HepG2 (cell line): Measurements from ENCODE around the gene DNAJC7. TPM values are rescaled to one million over a fixed set of nuclear protein-coding genes. Genes with fewer than 3 reads are reported as not detected.

ENCODE experiments used
- FOXA3 ChIP-seq: IDR thresholded peaks from 2 replicates; pipeline ENCODE4 v1.6.1; 2016; ENCODE audit warnings: missing genetic modification reagents, missing compliant biosample characterization
- FOXK1 ChIP-seq: sonication (generic); formaldehyde crosslinking; IDR thresholded peaks from 2 replicates; pipeline ENCODE4 v1.4.0; 2020; ENCODE audit warnings: low read depth, missing genetic modification reagents, borderline replicate concordance
- FOXO4 ChIP-seq: sonication (generic); formaldehyde crosslinking; conservative IDR thresholded peaks from 2 replicates; pipeline ENCODE4 v1.8.1; 2023; ENCODE audit warnings: missing genetic modification reagents
- GLMP ChIP-seq: sonication (generic); formaldehyde crosslinking; IDR thresholded peaks from 2 replicates; pipeline ENCODE4 v1.9.0; 2021; ENCODE audit warnings: missing genetic modification reagents, mild to moderate bottlenecking, borderline replicate concordance
- HINFP ChIP-seq: sonication (generic); formaldehyde crosslinking; IDR thresholded peaks from 2 replicates; pipeline ENCODE4 v1.4.0; 2020; ENCODE audit warnings: low read depth, mild to moderate bottlenecking, missing genetic modification reagents
- HOXD1 ChIP-seq: sonication (generic); formaldehyde crosslinking; IDR thresholded peaks from 2 replicates; pipeline ENCODE4 v1.5.0; 2020; ENCODE audit warnings: missing genetic modification reagents
- NR2F6 ChIP-seq, 2 experiments: IDR thresholded peaks; 2 replicates each; pipeline ENCODE4 v1.6.1; 2016; ENCODE audit warnings: antibody characterized with exemption in 1 of 2, mild to moderate bottlenecking in 1 of 2
- RAD21 ChIP-seq: fragments of 450-650 bp; formaldehyde crosslinking; IDR thresholded peaks from 2 replicates; pipeline ENCODE4 v1.5.0; 2020; ENCODE audit warnings: mild to moderate bottlenecking
- RCOR2 ChIP-seq: IDR thresholded peaks from 2 replicates; pipeline ENCODE4 v1.6.1; 2016; ENCODE audit warnings: missing biosample characterization, missing genetic modification reagents
- REPIN1 ChIP-seq: sonication (generic); formaldehyde crosslinking; IDR thresholded peaks from 2 replicates; pipeline ENCODE4 v1.8.0; 2022; ENCODE audit warnings: missing genetic modification reagents, low read depth, mild to moderate bottlenecking, borderline replicate concordance
- REXO4 ChIP-seq: sonication (generic); formaldehyde crosslinking; IDR thresholded peaks from 2 replicates; pipeline ENCODE4 v1.8.0; 2022; ENCODE audit warnings: missing genetic modification reagents, mild to moderate bottlenecking, borderline replicate concordance
- SAP130 ChIP-seq: IDR thresholded peaks from 2 replicates; pipeline ENCODE4 v1.6.1; 2016; ENCODE audit warnings: low read depth
- SIX1 ChIP-seq: sonication (generic); formaldehyde crosslinking; IDR thresholded peaks from 2 replicates; pipeline ENCODE4 v1.4.0; 2020; ENCODE audit warnings: missing genetic modification reagents, borderline replicate concordance
- SSRP1 ChIP-seq: IDR thresholded peaks from 2 replicates; pipeline ENCODE4 v1.6.1; 2016; ENCODE audit warnings: control low read depth
- ZBTB33 ChIP-seq: sonication (generic); formaldehyde crosslinking; IDR thresholded peaks from 2 replicates; pipeline ENCODE4 v1.4.0; 2020; ENCODE audit warnings: missing genetic modification reagents
- ZNF138 ChIP-seq: sonication (generic); formaldehyde crosslinking; IDR thresholded peaks from 2 replicates; pipeline ENCODE4 v1.5.0; 2020; ENCODE audit warnings: mild to moderate bottlenecking, low read depth, missing genetic modification reagents
- ZNF20 ChIP-seq: sonication (generic); formaldehyde crosslinking; IDR thresholded peaks from 2 replicates; pipeline ENCODE4 v1.4.0; 2020; ENCODE audit warnings: mild to moderate bottlenecking, moderate library complexity, missing genetic modification reagents
- ZNF253 ChIP-seq: sonication (generic); formaldehyde crosslinking; IDR thresholded peaks from 2 replicates; pipeline ENCODE4 v1.8.0; 2022; ENCODE audit warnings: mild to moderate bottlenecking, missing genetic modification reagents, borderline replicate concordance
- ZNF33B ChIP-seq: sonication (generic); formaldehyde crosslinking; IDR thresholded peaks from 2 replicates; pipeline ENCODE4 v1.5.1; 2020; ENCODE audit warnings: mild to moderate bottlenecking, missing genetic modification reagents
- ZNF614 ChIP-seq: IDR thresholded peaks from 2 replicates; pipeline ENCODE4 v1.6.1; 2018; ENCODE audit warnings: missing biosample characterization, missing genetic modification reagents, inconsistent platforms, borderline replicate concordance
- ZNF768 ChIP-seq: sonication (generic); formaldehyde crosslinking; IDR thresholded peaks from 2 replicates; pipeline ENCODE4 v1.4.0; 2020; ENCODE audit warnings: missing genetic modification reagents
- ZSCAN21 ChIP-seq: sonication (generic); formaldehyde crosslinking; IDR thresholded peaks from 2 replicates; pipeline ENCODE4 v1.8.0; 2022; ENCODE audit warnings: mild to moderate bottlenecking, missing genetic modification reagents, moderate library complexity, borderline replicate concordance
- polyA plus RNA-seq, 8 experiments: library from polyadenylated mRNA; depleted of rRNA in 3 of 8; stranded (reverse) in 7 of 8; unstranded in 1 of 8; fragments of >200 nt; fragmentation: Illumina TruSeq in 4 of 8; extraction: Trizol in 4 of 8; gene quantifications; 2 replicates each; pipeline versions ENCODE4 v1.2.1 to v1.2.3, GENCODE V29; 2011 to 2016; ENCODE audit warnings: low read depth in 4 of 8, missing spikeins in 1 of 8, mixed read lengths in 1 of 8; ENCODE audit not compliant: insufficient read depth in 1 of 8
- total RNA-seq, 5 experiments: library from RNA; depleted of rRNA; stranded (reverse); fragments of >200 nt; fragmentation: Illumina TruSeq; extraction: Trizol; gene quantifications; 2 replicates each; pipeline ENCODE4 v1.2.3, GENCODE V29; 2016; ENCODE audit warnings: low read depth in 1 of 5

Gene DNAJC7
- total and polyA plus RNA-seq, 2 of the 13 experiments (the other 11 are each of a cell fraction or from before 2014, with no cell fraction given), result 47.7 to 132 TPM

- TF ChIP-seq FOXO4 (CRISPR knock-in tag), result no peak
- TF ChIP-seq ZNF20 (CRISPR knock-in tag), result no peak
- TF ChIP-seq NR2F6 (IDR thresholded peaks at IDR 0.05), result no peak
- TF ChIP-seq NR2F6 (CRISPR knock-in tag; IDR thresholded peaks at IDR 0.05), result 0 out of 2 replicates have a peak, but pooled peaks have one; percentile 52
- TF ChIP-seq FOXK1 (CRISPR knock-in tag), result no peak
- peak; percentile 79; the same call in 1 of the 2 replicates for TF ChIP-seq ZNF33B (CRISPR knock-in tag)
- peak; percentile 74 for TF ChIP-seq SAP130 (CRISPR knock-in tag)
- peak; percentile 71; the same call in 1 of the 2 replicates for TF ChIP-seq ZSCAN21
- TF ChIP-seq SIX1 (CRISPR knock-in tag), result no peak
- TF ChIP-seq SSRP1 (CRISPR knock-in tag), result 0 out of 2 replicates have a peak, but pooled peaks have one; percentile 50
- TF ChIP-seq HINFP (CRISPR knock-in tag), result 0 out of 2 replicates have a peak, but pooled peaks have one; percentile 48
- TF ChIP-seq ZNF253 (CRISPR knock-in tag), result peak; percentile 59; the same call in 1 of the 2 replicates
- TF ChIP-seq HOXD1 (CRISPR knock-in tag), result no peak
- peak; percentile 21; the same call in 1 of the 2 replicates for TF ChIP-seq ZBTB33 (CRISPR knock-in tag)
- TF ChIP-seq REXO4 (CRISPR knock-in tag), result no peak
- TF ChIP-seq ZNF614 (CRISPR knock-in tag), result 0 out of 2 replicates have a peak, but pooled peaks have one; percentile 49
- TF ChIP-seq RCOR2, result no peak
- no peak for TF ChIP-seq GLMP (CRISPR knock-in tag)
- TF ChIP-seq ZNF768 (CRISPR knock-in tag), result no peak
- peak; percentile 56 for TF ChIP-seq RAD21 (CRISPR knock-in tag)
- TF ChIP-seq FOXA3 (CRISPR knock-in tag), result 0 out of 2 replicates have a peak, but pooled peaks have one; percentile 26
- peak; percentile 57; the same call in 1 of the 2 replicates for TF ChIP-seq REPIN1
- no peak; the same call in 1 of the 2 replicates for TF ChIP-seq ZNF138 (CRISPR knock-in tag)
These were observed 10.9 kb upstream of the DNAJC7 start (continued) for GRCh38 chr17:42027961-42028790.
